DOHH2 (cell line): ENCODE data around the gene NANS.
A peak's percentile ranks its signal among the peaks of the same experiment; 100 is the strongest.
"Not testable (repeated sequence)": the region's sequence is repeated elsewhere in the genome, so short reads cannot be mapped to it uniquely, and the experiment has no call there.

ENCODE experiments used
- H3F3A ChIP-seq: fragments of 200-600 bp; sonication (generic), shearing (Covaris generic); 2 replicates; pipeline ENCODE4 v1.6.0; 2016; ENCODE audit warnings: antibody characterized with exemption, mild to moderate bottlenecking; ENCODE audit not compliant: control insufficient read depth, insufficient read depth
- H3K27ac ChIP-seq: fragments of 200-600 bp; sonication (generic); 2 replicates; pipeline ENCODE4 v1.5.1; 2014; ENCODE audit warnings: low read depth, mild to moderate bottlenecking, low read length, moderate library complexity
- H3K27me3 ChIP-seq: fragments of 200-600 bp; sonication (generic); 2 replicates; pipeline ENCODE4 v1.6.1; 2014; ENCODE audit warnings: mild to moderate bottlenecking, low read length, mixed read lengths; ENCODE audit not compliant: control insufficient read depth
- H3K36me3 ChIP-seq: fragments of 200-600 bp; sonication (generic); 2 replicates; pipeline ENCODE4 v1.6.1; 2014; ENCODE audit warnings: mild to moderate bottlenecking, low read length, moderate library complexity, mixed read lengths; ENCODE audit not compliant: control insufficient read depth
- H3K4me1 ChIP-seq: fragments of 200-600 bp; sonication (generic); 2 replicates; pipeline ENCODE4 v1.6.1; 2014; ENCODE audit warnings: mild to moderate bottlenecking, low read length, mixed read lengths; ENCODE audit not compliant: control insufficient read depth
- H3K4me2 ChIP-seq: fragments of 200-600 bp; sonication (generic); 2 replicates; pipeline ENCODE4 v1.6.0; 2014; ENCODE audit warnings: mild to moderate bottlenecking, low read length, moderate library complexity
- H3K4me3 ChIP-seq: fragments of 200-600 bp; sonication (generic); 2 replicates; pipeline ENCODE4 v1.5.1; 2014; ENCODE audit warnings: mild to moderate bottlenecking, low read length, mixed read lengths
- H3K79me2 ChIP-seq: fragments of 200-600 bp; sonication (generic); 2 replicates; pipeline ENCODE4 v1.6.1; 2014; ENCODE audit warnings: mild to moderate bottlenecking, low read length, mixed read lengths; ENCODE audit not compliant: control insufficient read depth
- H3K9me2 ChIP-seq: fragments of 200-600 bp; sonication (generic); replicated peaks from 2 replicates; pipeline ENCODE4 v1.6.1; 2014; ENCODE audit warnings: mild to moderate bottlenecking, low read length, mixed read lengths; ENCODE audit not compliant: control insufficient read depth
- H3K9me3 ChIP-seq: fragments of 200-600 bp; sonication (generic); 2 replicates; pipeline ENCODE4 v1.6.1; 2014; ENCODE audit warnings: antibody characterized with exemption, low read length, mixed read lengths; ENCODE audit not compliant: control insufficient read depth, insufficient read depth
- H4K20me1 ChIP-seq: fragments of 200-600 bp; sonication (generic); 2 replicates; pipeline ENCODE4 v1.6.0; 2014; ENCODE audit warnings: low read depth, mild to moderate bottlenecking, antibody characterized with exemption, low read length, moderate library complexity; ENCODE audit not compliant: control insufficient read depth, insufficient read depth
- CTCF ChIP-seq: fragments of 200-600 bp; sonication (generic); IDR thresholded peaks from one replicate; pipeline ENCODE4 v1.5.1; 2014; ENCODE audit warnings: antibody characterized with exemption, mild to moderate bottlenecking, low read depth, low read length; ENCODE audit not compliant: poor library complexity, severe bottlenecking
- EZH2phosphoT487 ChIP-seq: fragments of 200-600 bp; sonication (generic); IDR thresholded peaks from 2 replicates; pipeline ENCODE4 v1.6.1; 2017; ENCODE audit warnings: borderline replicate concordance, mild to moderate bottlenecking, antibody characterized with exemption, low read length, moderate library complexity, mixed read lengths

The NANS gene

GRCh38 chr9:98118640-98119601 lies 62.4 kb downstream of the NANS start, which contains the start of gene TRIM14:
TRIM14 (minus strand) TSS chr9:98119222; CDS start chr9:98119188, 34 bp downstream.
- no peaks in the 10 kb centered on the region for H3K9me2 ChIP-seq
- peaks cover 12% of the 10 kb centered on the region for H3K36me3 ChIP-seq
- peaks cover 25% of the 10 kb centered on the region for H3K79me2 ChIP-seq
- no peaks in the 10 kb centered on the region for H4K20me1 ChIP-seq
- H3K27ac ChIP-seq, result peak within 1 kb of the TSS; percentile 57
- H3F3A ChIP-seq, result peaks cover 3% of the 10 kb centered on the region; the same call in 1 of the 2 replicates
- H3K4me1 ChIP-seq, result peaks cover 68% of the 10 kb centered on the region
- TF ChIP-seq EZH2phosphoT487, result no peak
- no peak for TF ChIP-seq CTCF
- no peaks in the 10 kb centered on the region for H3K9me3 ChIP-seq
- H3K4me2 ChIP-seq, result peak within 1 kb of the TSS; percentile 84
- H3K27me3 ChIP-seq, result no peaks in the 10 kb centered on the region
- H3K4me3 ChIP-seq, result peak within 1 kb of the TSS; percentile 78

GRCh38 chr9:98120476-98120875 lies 63.9 kb downstream of the NANS start:
- Histone ChIP-seq H3K27ac (peak overlapping the region; percentile 30), H3K4me2 (peak overlapping the region; percentile 84), H3K4me1 (peaks cover 68% of the 10 kb centered on the region), H3K9me2 (no peaks in the 10 kb centered on the region), H3K9me3 (no peaks in the 10 kb centered on the region), H4K20me1 (no peaks in the 10 kb centered on the region), H3K36me3 (peaks cover 12% of the 10 kb centered on the region), H3K4me3 (peak overlapping the region; percentile 60), H3F3A (peaks cover 3% of the 10 kb centered on the region; the same call in 1 of the 2 replicates), H3K79me2 (peaks cover 25% of the 10 kb centered on the region), H3K27me3 (no peaks in the 10 kb centered on the region)
- no peak for TF ChIP-seq EZH2phosphoT487

GRCh38 chr9:98121058-98121457 lies 64.5 kb downstream of the NANS start:
- no peaks in the 10 kb centered on the region for H3K9me3 ChIP-seq
- peaks cover 68% of the 10 kb centered on the region for H3K4me1 ChIP-seq
- peak overlapping the region; percentile 30 for H3K27ac ChIP-seq
- no peaks in the 10 kb centered on the region for H3K9me2 ChIP-seq
- no peaks in the 10 kb centered on the region for H3K27me3 ChIP-seq
- H3K36me3 ChIP-seq, result peaks cover 12% of the 10 kb centered on the region
- peak overlapping the region; percentile 84 for H3K4me2 ChIP-seq
- H4K20me1 ChIP-seq, result no peaks in the 10 kb centered on the region
- H3K4me3 ChIP-seq, result peak overlapping the region; percentile 60
- peaks cover 3% of the 10 kb centered on the region; the same call in 1 of the 2 replicates for H3F3A ChIP-seq
- no peak for TF ChIP-seq CTCF
- no peak for TF ChIP-seq EZH2phosphoT487
- peaks cover 25% of the 10 kb centered on the region for H3K79me2 ChIP-seq

GRCh38 chr9:98124091-98124490 lies 67.6 kb downstream of the NANS start:
- not testable (repeated sequence) for H3F3A ChIP-seq, H3K27me3 ChIP-seq, H3K4me3 ChIP-seq, H4K20me1 ChIP-seq, H3K9me2 ChIP-seq, H3K36me3 ChIP-seq, H3K27ac ChIP-seq, H3K9me3 ChIP-seq, H3K79me2 ChIP-seq, H3K4me2 ChIP-seq
- peaks cover 50% of the 10 kb centered on the region for H3K4me1 ChIP-seq
